Stimulated activated CD8-positive, alpha-beta memory T cell treated with anti-CD3 and anti-CD28 coated beads, Interleukin-7, amount 100 ng/mL, for 4 hours (primary cell): ENCODE results near the gene UCN2.
A peak's percentile ranks its signal among the peaks of the same experiment; 100 is the strongest.
"Not testable (repeated sequence)": the region's sequence is repeated elsewhere in the genome, so short reads cannot be mapped to it uniquely, and the experiment has no call there.

Experiments
- DNase-seq, 2 donors: peaks; one replicate each; pipeline ENCODE4 v3.0.0-alpha.2; 2020; ENCODE audit warnings: low read depth in 2 of 2

The UCN2 gene

DNA sequence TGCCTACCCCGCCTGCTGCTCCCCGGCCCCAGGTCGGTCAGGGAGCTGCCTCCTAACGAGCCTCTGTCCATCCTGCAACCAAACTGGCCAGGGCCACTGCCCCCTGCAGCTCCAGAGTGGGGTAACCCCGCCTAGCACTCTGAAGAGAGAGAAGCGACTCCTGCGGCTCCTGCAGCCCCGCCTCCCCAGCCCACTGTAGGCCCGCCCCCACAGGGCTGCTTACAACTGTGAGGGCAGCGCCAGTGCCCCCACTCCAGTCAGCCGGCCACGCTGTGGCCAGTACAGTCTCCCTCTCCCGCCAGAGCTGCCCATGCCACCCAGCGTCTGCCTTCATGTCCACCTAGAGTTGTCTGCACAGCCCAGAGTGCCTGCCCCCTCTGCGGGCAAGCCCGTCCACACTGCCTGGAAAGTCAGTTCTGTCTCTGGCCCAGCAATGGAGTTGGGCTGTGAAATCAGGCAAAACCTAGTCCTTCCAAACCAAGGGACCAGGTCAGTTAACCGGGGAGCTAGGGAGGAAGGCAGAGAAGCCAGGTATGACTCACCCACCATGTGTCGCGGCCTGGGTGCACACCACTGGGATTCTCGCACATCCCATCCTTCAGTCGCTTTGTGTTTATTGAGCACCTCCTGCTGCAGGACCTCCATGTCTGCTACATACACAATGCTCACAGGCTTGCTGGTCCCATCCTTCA is 2.4 kb downstream of the UCN2 start:
- no peak for DNase-seq

DNA sequence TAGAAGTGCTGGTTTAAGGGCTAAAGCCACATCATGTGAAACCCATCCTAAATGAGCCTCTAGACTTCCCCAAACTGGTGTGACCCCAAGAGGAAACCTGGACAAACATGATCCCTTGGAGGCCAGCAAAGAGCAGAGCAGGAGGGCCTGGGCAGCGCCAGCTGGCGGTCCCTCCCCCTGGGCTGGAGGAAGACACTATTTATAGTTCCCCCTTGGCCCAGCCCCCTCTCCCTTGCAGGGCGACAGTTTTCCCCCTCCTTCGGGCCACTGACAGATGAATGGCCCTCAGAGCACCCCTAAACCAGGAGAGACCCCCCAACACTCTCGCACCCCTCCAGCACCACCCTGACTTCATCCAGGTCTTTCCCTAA is 2.9 kb downstream of the UCN2 start:
- no peak for DNase-seq

DNA sequence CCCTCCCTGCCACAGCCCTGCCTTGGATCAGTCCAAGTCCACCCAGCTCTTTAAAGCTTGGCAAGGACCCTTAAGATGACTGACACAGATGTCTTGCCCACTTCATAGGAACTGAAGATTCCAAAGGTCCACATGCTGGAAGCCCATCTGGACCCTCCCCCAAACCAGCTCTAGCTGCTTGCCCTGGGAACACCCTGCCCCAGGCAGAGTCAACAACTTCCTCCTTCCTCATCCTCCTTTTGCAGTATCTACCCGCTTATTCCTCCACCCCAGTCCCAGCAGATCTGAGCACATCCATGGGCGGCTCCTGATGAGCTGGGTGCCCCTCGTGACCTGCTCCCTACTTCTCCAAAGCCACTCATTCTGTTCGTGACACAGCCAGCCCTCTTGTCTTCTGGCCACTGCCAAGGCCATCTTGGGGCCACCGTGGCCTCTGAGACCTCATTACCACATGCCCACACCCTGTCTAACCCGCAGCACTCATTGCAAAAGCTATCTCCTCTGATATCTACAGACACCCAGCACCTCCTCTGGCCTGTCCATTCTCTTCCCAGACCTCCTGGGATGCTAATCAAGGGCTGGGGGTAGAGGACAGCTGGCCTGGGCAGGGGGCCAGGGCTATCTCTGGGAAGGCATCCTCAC is 5.0 kb downstream of the UCN2 start:
- DNase-seq: no peak

DNA sequence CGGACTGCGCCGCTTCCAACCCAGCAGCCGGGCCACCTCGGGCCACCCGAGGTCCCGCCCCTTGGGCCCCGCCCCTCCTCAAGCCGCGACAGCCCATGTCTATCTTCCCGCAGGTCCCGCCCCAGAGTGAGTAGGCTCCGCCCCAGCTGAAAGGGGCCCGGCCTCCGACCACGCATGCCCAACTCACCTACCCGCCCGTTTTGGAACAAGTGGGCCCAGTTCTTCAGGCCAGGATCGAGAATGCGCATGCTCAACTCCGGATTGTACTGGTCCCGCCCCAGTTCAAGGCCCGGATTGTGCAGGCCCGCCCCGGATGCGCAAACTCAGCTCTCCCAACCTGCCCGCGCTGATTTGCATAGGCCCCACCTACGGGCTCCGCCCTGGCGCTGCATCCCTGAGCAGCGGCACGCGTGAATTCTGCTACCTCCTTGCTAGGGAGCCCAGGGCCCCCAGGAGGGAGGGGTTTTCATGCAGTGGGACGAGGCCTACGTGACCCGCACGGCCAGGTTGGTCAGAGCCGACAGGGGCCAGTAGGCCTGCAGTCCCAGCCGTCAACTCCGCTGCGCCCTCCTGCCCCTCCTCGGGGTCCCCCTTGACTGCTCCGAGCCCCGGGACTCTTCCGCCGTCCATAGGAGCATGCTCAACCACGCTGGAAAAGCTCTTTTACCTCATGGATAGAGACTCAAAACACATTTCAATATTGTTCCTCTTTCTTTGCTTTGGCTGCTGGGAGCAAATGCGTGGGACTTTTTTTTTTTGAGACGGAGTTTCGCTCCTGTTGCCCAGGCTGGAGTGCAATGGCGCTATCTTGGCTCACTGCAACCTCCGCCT is 6.6 kb downstream of the UCN2 start, which contains the start of gene PFKFB4:
TSS of gene PFKFB4 (minus strand) at position 8 of the 831 bp plus-strand sequence. CDS start 26 bp downstream, outside the sequence.
- peak; percentile 98 to 99 for DNase-seq

DNA sequence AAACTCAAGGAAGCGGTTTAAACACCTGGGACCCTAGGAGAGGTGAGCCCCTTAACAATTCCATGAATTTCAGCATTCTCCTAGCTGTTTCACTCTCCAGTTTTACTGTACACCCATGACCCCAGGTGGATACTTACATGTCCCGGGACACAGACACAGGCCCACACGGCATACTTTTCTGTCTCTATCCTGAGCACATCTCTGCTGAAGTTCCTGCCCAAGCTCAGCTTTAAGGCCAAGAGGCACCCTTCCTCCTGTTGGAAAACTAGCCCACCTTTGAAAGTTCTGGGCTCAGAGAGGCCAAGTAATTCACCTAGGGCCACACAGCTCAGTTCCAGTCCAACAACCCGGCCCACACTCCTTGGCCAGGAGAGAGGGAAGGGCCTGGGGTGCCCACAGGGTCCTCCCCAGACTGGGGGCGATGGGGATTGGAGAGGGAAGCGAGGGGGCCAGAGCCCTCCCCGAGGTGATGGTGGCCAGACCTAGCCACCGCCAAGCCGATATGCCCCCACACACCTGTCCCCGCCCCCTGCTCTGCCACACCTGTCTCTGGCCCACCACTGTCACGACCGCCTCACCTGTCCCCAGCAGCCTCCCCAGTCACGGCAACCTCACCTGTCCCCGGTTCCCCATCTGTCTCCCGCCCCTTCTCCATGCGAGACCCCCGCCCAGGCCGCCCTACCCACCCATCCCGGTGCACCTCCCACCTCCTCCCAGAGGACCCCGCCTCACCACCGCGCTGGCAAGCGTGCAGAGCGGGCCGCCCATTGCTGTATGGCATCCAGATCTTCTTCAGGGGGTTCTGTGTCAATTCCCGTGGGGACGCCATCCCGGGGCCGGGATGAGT is 7.4 kb downstream of the UCN2 start:
- DNase-seq: no peak

DNA sequence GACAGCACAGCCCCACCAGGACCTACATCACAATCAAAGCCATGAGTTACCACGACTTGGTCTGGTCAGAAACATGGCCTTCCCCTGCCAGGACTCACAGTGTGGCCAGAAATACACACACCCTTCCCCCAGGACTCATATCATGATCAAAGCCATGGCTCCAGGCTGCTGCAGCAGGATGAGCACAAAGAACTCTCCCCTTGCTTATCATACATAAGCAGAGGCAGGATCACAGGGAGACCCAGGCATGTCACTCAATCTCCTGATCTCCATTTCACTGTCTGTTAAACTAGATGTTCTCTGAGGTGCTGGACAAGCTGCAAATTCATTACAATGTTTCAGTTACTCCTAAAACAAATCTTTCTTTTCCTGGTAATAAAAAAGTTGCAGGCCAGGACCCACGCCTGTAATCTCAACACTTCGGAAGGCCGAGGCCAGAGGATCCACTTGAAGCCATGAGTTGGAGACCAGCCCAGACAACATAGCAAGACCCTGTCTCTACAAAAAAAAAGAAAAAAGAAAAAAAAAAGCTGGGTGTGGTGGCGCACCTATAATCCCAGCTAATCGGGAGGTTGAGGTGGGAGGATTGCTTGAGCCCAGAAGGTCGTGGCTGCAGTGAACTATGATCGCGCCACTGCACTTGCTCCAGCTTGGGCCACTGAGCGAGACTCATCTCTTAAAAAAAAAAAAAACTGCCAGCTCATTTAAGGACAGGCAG is 8.2 kb downstream of the UCN2 start:
- no peak for DNase-seq

DNA sequence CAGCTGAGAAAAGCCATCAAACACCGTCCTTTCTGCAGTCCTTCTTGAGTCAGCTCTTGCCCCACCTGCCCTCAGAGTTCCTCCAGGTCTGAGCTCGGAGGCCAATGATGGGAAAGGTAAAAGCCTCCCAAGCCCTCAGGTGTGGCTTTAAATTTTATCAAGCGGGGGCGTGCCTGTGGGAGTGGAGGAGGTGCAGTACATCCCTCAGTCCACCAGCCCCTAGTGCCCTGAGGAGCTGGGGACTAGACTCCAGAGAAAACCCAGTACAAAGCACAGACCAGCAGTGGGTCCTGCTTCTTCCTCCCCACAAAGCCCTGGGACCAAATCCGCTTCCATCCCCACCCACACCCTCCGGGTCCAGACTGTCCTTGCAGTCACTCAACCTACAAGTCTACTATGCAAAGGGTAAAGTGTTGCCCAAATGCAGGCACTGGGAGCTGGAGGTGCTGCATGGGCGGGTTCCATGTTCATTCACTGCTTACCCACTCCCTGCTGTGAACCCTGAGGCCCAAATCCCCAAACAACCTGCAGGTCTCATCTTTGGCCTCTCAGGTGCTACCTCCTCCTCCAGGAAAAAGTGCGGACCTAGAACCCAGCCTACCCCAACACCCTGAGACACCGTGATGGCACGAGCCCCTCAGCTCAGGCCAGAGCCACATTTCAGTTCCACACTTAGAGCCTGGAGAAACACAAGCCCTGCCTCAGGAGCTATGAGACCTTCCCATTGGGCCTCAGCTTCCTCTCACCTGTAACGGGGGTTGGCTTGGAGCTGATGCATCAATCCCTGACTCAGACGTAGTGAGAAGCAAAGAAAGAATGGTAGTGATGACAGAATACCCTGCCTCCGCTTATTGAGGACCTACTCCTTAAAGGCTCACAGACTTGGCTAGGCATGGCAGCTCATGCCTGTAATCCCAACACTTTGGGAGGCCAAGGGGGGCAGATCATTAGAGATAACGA is 9.4 kb downstream of the UCN2 start:
- no peak for DNase-seq

DNA sequence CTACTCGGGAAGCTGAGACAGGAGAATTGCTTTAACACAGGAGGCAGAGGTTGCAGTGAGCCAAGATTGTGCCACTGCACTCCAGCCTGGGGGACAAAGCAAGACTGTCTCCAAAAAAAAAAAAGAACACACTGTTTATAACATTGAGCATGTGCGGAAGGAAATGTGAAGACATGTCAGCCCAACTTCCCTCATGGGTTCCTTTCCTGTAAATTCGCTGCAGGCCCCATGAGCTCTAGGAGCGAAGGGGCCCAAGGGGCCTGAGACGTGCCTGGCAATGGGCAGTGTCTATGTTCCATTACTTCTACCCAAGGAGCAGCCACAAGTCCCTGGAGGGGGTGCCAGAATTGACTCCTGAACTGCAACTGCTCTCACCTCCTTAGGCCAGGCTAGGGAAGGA is 10.2 kb downstream of the UCN2 start:
- DNase-seq: no peak

DNA sequence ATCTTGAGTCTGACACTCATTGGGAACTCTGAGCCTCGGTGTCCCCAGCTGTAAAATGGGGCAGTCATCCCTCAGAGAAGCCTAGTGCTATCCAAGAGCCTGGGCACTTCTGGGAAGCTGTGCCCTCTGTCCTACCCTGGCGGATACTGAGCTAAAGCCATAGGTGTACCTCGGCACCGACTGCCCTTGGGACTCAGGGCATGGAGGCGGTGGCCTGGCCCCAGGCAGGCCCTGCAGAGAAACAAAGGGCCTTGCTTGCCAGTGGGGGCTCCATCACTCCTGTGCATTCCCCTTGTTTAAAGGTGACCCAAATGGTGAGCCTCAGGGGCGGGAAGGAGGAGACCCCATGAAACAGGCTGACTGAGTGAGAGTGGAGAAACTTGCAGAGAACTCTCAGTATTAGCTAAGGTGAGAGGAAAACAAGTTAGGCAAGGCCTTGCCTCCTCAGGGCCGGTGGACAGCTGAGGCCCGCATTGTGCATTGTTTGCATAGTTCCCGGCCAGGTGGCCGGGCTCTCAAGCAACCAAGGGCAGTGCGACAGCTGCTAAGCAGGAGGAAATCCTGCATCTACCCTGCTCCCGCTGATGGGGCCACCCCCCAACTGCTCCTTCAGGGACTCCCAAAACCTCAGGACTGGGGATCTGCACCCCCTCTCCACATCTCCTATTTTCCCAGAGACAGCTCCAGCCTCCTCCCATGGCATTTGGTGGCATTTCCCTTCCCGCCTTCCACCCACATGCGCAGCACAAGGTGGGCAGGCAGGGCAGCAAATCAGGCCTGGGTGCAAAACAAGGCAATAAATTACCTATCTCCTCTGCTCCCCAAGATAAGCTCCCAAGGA is 11.2 kb downstream of the UCN2 start:
- DNase-seq: no peak

GRCh38 chr3:48551651-48552050 is 11.9 kb downstream of the UCN2 start:
- DNase-seq: not testable (repeated sequence)

DNA sequence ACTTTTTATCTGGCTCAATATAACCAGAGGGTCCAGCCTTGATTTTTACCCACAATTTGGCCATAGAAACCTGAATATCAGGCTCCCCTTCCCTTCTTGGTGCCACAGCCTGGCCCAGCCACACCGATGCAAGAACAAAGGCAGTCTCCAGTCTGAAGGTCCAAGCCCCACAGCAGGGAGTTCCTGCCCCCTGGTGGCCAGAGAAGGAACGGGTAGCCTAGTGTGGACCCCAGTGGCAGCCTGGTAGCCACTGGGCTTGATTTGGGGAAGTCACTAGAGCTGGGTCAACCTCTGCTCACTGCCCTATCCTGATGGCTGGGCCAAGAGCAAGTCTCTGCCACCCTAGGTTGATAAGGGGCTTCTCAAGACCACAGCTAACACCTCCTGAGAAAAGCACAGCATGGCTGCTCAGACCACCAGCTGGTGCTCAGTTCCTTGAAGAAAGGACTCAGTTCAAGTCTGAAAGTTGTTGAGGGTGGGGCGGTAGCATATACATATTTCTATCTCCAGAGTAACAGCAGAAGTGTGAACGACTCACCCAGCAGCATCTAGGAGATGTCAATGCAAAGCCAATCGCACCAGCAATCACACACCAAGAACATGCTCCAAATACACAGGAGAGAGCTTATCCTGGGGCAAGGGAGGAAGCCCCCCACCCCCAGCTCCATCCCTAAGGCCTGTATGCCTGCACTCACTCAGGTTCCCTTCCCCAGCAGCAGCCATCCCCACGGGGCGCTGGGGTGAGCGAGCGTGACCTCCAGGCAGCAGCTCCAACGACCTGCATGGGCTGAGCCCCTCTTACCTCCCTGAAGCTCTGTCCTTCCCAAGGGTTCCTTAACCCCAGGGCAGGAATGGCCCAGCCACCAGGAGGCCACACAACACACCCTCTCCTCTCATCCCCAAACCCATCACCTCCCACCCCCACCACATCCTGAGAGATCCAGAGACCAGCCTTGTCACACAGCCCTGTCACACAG is 14.6 kb downstream of the UCN2 start:
- peak; percentile 63 to 72 for DNase-seq

DNA sequence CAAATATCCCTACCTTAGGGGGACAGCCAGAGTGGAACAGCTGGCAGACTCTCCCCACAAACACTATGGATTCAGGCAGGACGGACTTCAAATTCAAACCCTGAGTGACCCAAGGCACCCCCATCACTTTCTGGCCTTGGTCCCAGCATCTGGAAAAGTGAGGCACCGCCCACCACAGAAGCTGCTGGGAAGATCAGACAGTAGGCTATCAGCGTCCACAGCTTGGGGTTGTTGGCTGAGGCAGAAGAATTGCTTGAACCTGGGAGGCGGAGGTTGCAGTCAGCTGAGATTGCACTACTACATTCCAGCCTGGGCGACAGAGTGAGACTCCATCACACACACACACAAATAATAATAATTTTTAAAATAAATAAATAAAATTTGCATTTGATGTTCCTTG is 15.5 kb downstream of the UCN2 start:
- DNase-seq: no peak

DNA sequence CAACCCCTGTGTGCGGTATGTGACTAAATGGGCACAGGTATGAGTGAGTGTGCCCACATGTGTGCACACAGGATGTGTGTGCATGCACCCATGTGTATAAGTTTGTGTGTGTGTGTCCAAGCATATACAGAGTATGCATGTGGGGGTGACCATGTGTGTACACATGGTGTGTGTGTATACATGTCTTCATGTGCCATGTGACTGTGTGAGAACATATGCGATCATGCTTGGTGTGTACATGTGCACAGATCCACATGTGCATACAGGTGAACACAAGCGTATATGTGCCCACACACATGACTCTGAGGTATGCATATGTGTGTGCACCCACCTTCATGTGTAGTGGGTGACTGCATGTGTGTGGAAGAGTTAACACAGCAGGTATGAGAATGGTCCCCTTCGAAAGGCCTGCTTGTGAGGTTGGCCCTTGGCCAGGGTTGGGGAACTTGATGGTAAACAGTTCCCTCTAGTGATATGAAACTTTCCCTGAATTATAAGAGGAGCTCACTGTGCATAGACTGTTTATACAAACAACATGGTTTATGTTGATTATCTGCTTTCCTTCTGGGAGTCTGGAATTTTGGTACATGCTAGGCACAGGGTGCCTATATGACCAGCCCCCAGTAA is 17.3 kb downstream of the UCN2 start:
- DNase-seq: no peak

DNA sequence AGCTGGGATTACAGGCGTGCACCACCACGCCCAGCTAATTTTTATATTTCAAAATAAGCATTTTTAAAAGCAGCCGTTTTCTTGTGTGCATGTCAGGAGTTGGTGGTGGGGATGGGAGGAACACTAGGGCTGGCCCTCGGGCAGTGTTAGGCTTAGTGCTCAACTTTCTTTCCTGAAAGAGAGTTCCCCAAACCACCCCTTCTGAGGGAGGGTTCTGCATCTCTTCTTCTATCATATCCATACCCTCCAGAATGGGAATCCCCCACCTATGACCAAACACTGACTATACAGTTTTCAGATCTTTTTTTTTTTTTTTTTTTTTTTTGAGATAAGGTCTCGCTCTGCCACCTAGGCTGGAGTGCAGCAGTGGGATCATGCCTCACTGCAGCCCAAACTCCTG is 19.4 kb downstream of the UCN2 start:
- DNase-seq: no peak

- DNase-seq: no peak
Observed at GRCh38 chr3:48543271-48543866, 20.2 kb downstream of the UCN2 start.

- DNase-seq: no peak
Observed at GRCh38 chr3:48538451-48538850, 25.1 kb downstream of the UCN2 start.

DNA sequence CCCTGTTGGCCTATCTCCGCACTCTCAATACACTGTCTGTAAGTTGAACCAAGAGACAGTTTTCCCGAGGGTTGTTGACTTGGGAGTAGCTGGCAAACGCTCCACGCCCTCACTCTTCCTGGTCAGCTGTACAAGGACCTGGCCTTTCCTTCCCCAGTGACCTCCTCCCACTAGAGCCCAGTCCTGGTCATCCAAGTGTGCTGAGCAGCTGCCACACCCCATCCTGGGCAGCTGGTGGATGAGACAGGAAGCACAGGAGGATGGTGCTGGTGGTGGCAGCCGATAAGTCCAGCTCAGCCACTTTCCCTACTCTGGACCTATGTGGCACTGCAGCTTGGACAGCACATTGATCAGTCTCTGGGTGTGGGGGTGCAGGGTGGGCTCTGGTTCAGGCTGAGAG is 26.8 kb downstream of the UCN2 start:
- no peak for DNase-seq
